Endothelial cell of umbilical vein (primary cell): ENCODE results near the gene GSX2.

ENCODE experiments used
- CTCF ChIP-seq, 2 donors: IDR thresholded peaks; 1 replicate in 1 of 2; 2 replicates in 1 of 2; pipeline ENCODE4 v1.5.1; 2011; ENCODE audit warnings: low read length in 2 of 2, mild to moderate bottlenecking in 2 of 2, moderate library complexity in 2 of 2, control low read depth in 1 of 2, inconsistent platforms in 1 of 2, low read depth in 1 of 2; ENCODE audit not compliant: insufficient read depth in 1 of 2; ENCODE audit errors: extremely low read depth in 1 of 2
- EZH2 ChIP-seq: IDR thresholded peaks from 2 replicates; pipeline ENCODE4 v1.6.1; 2012; ENCODE audit warnings: borderline replicate concordance, low read depth, mild to moderate bottlenecking, moderate library complexity, low read length, inconsistent platforms; ENCODE audit not compliant: severe bottlenecking
- GATA2 ChIP-seq: IDR thresholded peaks from 2 replicates; pipeline ENCODE4 v1.7.0; 2011; ENCODE audit warnings: low read depth, mild to moderate bottlenecking, moderate library complexity, mixed read lengths, low read length; ENCODE audit not compliant: insufficient read length, insufficient read depth
- JUN ChIP-seq: IDR thresholded peaks from 2 replicates; pipeline ENCODE4 v1.6.1; 2011; ENCODE audit warnings: borderline replicate concordance, low read depth; ENCODE audit not compliant: insufficient read length, insufficient read depth
- MAX ChIP-seq: IDR thresholded peaks from 2 replicates; pipeline ENCODE4 v1.6.1; 2011; ENCODE audit not compliant: insufficient read depth, insufficient read length
- POLR2A ChIP-seq: IDR thresholded peaks from 2 replicates; pipeline ENCODE4 v1.6.1; 2012; ENCODE audit warnings: low read depth, mild to moderate bottlenecking, control low read depth, low read length
- POLR2AphosphoS5 ChIP-seq: IDR thresholded peaks from 2 replicates; pipeline ENCODE4 v1.6.1; 2012; ENCODE audit warnings: low read depth, mild to moderate bottlenecking, control low read depth, low read length, moderate library complexity; ENCODE audit not compliant: insufficient read depth

- TF ChIP-seq CTCF (IDR thresholded peaks at IDR 0.05; ENCODE audit: extremely low read depth in 1 of 2, insufficient read depth in 1 of 2, low read depth in 1 of 2, low read length in 2 of 2) = no peak
- no peak for TF ChIP-seq EZH2
- TF ChIP-seq POLR2AphosphoS5 = no peak
- no peak for TF ChIP-seq GATA2
- TF ChIP-seq POLR2A = no peak
- TF ChIP-seq JUN = no peak
- no peak for TF ChIP-seq MAX
Measured at GRCh38 chr4:54120518-54120917, 20.6 kb downstream of the GSX2 start.
